Mammary epithelial cell (primary cell): Measurements from ENCODE around the gene EXTL2.

Source experiments
- CTCF ChIP-seq, 2 donors: IDR thresholded peaks in 1 of 2; conservative IDR thresholded peaks in 1 of 2; 2 replicates each; pipeline ENCODE4 v1.5.1; 2011 to 2012; ENCODE audit warnings: inconsistent platforms in 2 of 2, low read length in 2 of 2, mild to moderate bottlenecking in 2 of 2, control low read depth in 1 of 2, low read depth in 1 of 2; ENCODE audit not compliant: insufficient read depth in 1 of 2; ENCODE audit errors: extremely low read depth in 1 of 2
- EZH2 ChIP-seq: IDR thresholded peaks from 2 replicates; pipeline ENCODE4 v1.6.1; 2012; ENCODE audit warnings: low read length, inconsistent platforms, borderline replicate concordance

GRCh38 chr1:100862591-100862990, 32.1 kb downstream of the EXTL2 start:
- TF ChIP-seq CTCF (conservative IDR thresholded peaks at IDR 0.05 in 1 of 2, IDR thresholded peaks at IDR 0.05 in 1 of 2; ENCODE audit: extremely low read depth in 1 of 2, insufficient read depth in 1 of 2, low read depth in 1 of 2, low read length in 2 of 2), result no peak
- no peak for TF ChIP-seq EZH2
